Trophoblast cell (in vitro differentiated cells and primary cell): ENCODE data around the gene LRRC3C.

ENCODE experiments used
- DNase-seq, 2 donors: peaks; one replicate each; pipeline ENCODE4 v3.0.0-alpha.2; 2016
- H2AFZ ChIP-seq: 2 replicates; pipeline ENCODE4 v1.6.1; 2013; ENCODE audit warnings: low read length, moderate library complexity, mild to moderate bottlenecking; ENCODE audit not compliant: insufficient read depth, poor library complexity
- H2AK5ac ChIP-seq: 2 replicates; pipeline ENCODE4 v1.6.1; 2013; ENCODE audit warnings: mild to moderate bottlenecking, low read length
- H2BK120ac ChIP-seq: 2 replicates; pipeline ENCODE4 v1.6.1; 2013; ENCODE audit warnings: low read length, mild to moderate bottlenecking, moderate library complexity; ENCODE audit not compliant: insufficient read depth, poor library complexity
- H2BK12ac ChIP-seq: 2 replicates; pipeline ENCODE4 v1.6.1; 2013; ENCODE audit warnings: mild to moderate bottlenecking, low read length, moderate library complexity
- H2BK5ac ChIP-seq: 2 replicates; pipeline ENCODE4 v1.6.1; 2013; ENCODE audit warnings: low read length, low read depth, moderate library complexity, mild to moderate bottlenecking; ENCODE audit not compliant: poor library complexity
- H3K14ac ChIP-seq: 2 replicates; pipeline ENCODE4 v1.6.1; 2013; ENCODE audit warnings: mild to moderate bottlenecking, low read length
- H3K18ac ChIP-seq: 2 replicates; pipeline ENCODE4 v1.6.1; 2013; ENCODE audit warnings: mild to moderate bottlenecking, low read length
- H3K23ac ChIP-seq: 2 replicates; pipeline ENCODE4 v1.6.1; 2013; ENCODE audit warnings: low read length
- H3K27ac ChIP-seq: 2 replicates; pipeline ENCODE4 v1.5.1; 2013; ENCODE audit warnings: low read depth, mild to moderate bottlenecking, inconsistent platforms, low read length, moderate library complexity
- H3K27me3 ChIP-seq: 2 replicates; pipeline ENCODE4 v1.6.1; 2013; ENCODE audit warnings: inconsistent platforms, mild to moderate bottlenecking, low read length, moderate library complexity; ENCODE audit not compliant: insufficient read depth
- H3K36me3 ChIP-seq, 2 experiments: 1 replicate in 1 of 2; 2 replicates in 1 of 2; pipeline ENCODE4 v1.6.1; 2013; ENCODE audit warnings: low read length in 2 of 2, mild to moderate bottlenecking in 2 of 2, moderate library complexity in 1 of 2; ENCODE audit not compliant: insufficient read depth in 2 of 2, control insufficient read depth in 1 of 2
- H3K4ac ChIP-seq: 2 replicates; pipeline ENCODE4 v1.6.1; 2013; ENCODE audit warnings: low read depth, mild to moderate bottlenecking, low read length, moderate library complexity
- H3K4me1 ChIP-seq, 2 experiments: 1 replicate in 1 of 2; 2 replicates in 1 of 2; pipeline ENCODE4 v1.6.1; 2013; ENCODE audit warnings: low read length in 2 of 2, mild to moderate bottlenecking in 2 of 2, moderate library complexity in 1 of 2; ENCODE audit not compliant: insufficient read depth in 2 of 2, control insufficient read depth in 1 of 2
- H3K4me2 ChIP-seq: 2 replicates; pipeline ENCODE4 v1.6.1; 2013; ENCODE audit warnings: inconsistent platforms, mild to moderate bottlenecking, low read length, moderate library complexity
- H3K4me3 ChIP-seq: 2 replicates; pipeline ENCODE4 v1.5.1; 2013; ENCODE audit warnings: mild to moderate bottlenecking, low read depth, low read length, inconsistent platforms
- H3K79me1 ChIP-seq: one replicate; pipeline ENCODE4 v1.6.1; 2013; ENCODE audit warnings: low read length
- H3K79me2 ChIP-seq: 2 replicates; pipeline ENCODE4 v1.6.1; 2013; ENCODE audit warnings: low read length, mild to moderate bottlenecking; ENCODE audit not compliant: control insufficient read depth, insufficient read depth, poor library complexity
- H3K9ac ChIP-seq: 2 replicates; pipeline ENCODE4 v1.6.1; 2013; ENCODE audit warnings: mild to moderate bottlenecking, low read length
- H3K9me3 ChIP-seq: 2 replicates; pipeline ENCODE4 v1.6.1; 2013; ENCODE audit warnings: low read depth, mild to moderate bottlenecking, control low read depth, inconsistent platforms, low read length; ENCODE audit not compliant: insufficient read depth
- H4K12ac ChIP-seq: 2 replicates; pipeline ENCODE4 v1.6.1; 2013; ENCODE audit warnings: low read depth, mild to moderate bottlenecking, low read length, moderate library complexity
- H4K8ac ChIP-seq: 2 replicates; pipeline ENCODE4 v1.6.1; 2013; ENCODE audit warnings: low read depth, mild to moderate bottlenecking, low read length, moderate library complexity
- H4K91ac ChIP-seq: one replicate; pipeline ENCODE4 v1.6.1; 2013; ENCODE audit warnings: low read depth, mild to moderate bottlenecking, low read length, moderate library complexity
- WGBS: extraction: QIAGEN DNeasy Blood & Tissue Kit; methylation state at CpG from one replicate; pipeline ENCODE4 v1.1.7; 2013; ENCODE audit warnings: missing lambda C conversion rate; ENCODE audit not compliant: insufficient read length, insufficient coverage; ENCODE audit errors: extremely low coverage; 5-methylcytosine and 5-hydroxymethylcytosine counted together

The LRRC3C gene

GRCh38 chr17:39927929-39928857 lies 661 bp downstream of the LRRC3C start:
- Histone ChIP-seq H3K9me3 (peaks cover 2% of the 10 kb centered on the region), H3K23ac (no peak overlapping the region), H3K18ac (peak overlapping the region; percentile 47), H3K79me1 (peaks cover 8% of the 10 kb centered on the region), H2AFZ (peak overlapping the region; percentile 100), H3K27ac (no peak overlapping the region), H4K91ac (peak overlapping the region; percentile 67), H3K4me1 (peaks cover 25 to 26% of the 10 kb centered on the region in 2 experiments), H3K36me3 (peaks cover 8 to 9% of the 10 kb centered on the region in 2 experiments), H3K9ac (peak overlapping the region; percentile 26), H3K79me2 (peaks cover 7% of the 10 kb centered on the region), H3K4me3 (no peak overlapping the region), H2AK5ac (no peak overlapping the region), H2BK120ac (peak overlapping the region; percentile 20), H2BK12ac (no peak overlapping the region), H2BK5ac (no peak overlapping the region), H3K4ac (peak overlapping the region; percentile 27), H3K14ac (peak overlapping the region; percentile 65), H4K12ac (peak overlapping the region; percentile 86), H3K4me2 (peak overlapping the region; percentile 81), H4K8ac (peak overlapping the region; percentile 97), H3K27me3 (no peaks in the 10 kb centered on the region)
- DNase-seq: peak; percentile 27 to 38
- WGBS: no CpG with 5 or more reads among the region's 17 CpGs

DNA sequence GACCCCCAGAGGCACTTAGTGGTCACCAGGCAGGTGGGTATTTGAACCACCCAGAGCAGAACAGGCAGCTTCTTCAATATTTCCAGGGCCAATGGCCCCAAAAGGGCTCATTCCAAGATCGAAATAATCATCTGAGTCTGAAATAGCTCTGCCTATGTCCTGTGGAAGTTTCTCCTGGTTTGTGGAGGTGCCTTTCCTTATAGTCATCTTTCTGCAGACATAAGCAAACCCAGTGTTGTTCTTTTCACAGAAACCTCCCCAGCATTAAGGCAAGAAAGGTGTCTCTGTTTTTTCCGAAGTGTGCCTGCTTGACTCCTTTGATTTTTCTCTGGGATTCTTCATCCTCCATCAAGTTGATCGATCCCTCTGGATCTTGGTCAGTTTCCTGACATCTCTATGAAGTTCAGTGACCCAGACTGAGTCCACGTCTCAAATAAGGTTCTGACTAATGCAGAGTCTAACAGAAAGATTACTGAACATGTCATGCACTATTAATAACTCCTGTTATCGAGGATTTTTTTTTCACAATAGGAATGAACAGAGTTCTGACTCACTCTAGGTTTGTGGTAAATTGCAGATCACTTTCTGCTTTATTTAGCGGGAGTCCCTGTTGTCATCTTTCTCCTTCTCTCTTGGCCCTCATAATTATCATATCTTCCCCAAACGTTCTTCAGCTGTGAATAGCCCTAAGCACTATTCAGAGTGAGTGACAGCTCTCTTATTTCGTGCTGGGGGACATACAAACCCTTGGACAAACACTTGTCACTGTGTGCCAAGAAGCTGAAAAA lies 1.5 kb downstream of the LRRC3C start:
- Histone ChIP-seq H3K4me2 (no peak overlapping the region), H3K79me1 (peaks cover 8% of the 10 kb centered on the region), H4K8ac (no peak overlapping the region), H3K4ac (no peak overlapping the region), H4K91ac (no peak overlapping the region), H2BK120ac (no peak overlapping the region), H2BK12ac (no peak overlapping the region), H3K4me1 (peaks cover 21 to 23% of the 10 kb centered on the region in 2 experiments), H4K12ac (no peak overlapping the region), H2BK5ac (no peak overlapping the region), H3K23ac (no peak overlapping the region), H3K9me3 (peaks cover 2% of the 10 kb centered on the region), H2AFZ (no peak overlapping the region), H3K36me3 (peaks cover 0 to under 1% of the 10 kb centered on the region in 2 experiments), H3K14ac (no peak overlapping the region), H3K18ac (no peak overlapping the region), H3K27ac (no peak overlapping the region), H3K27me3 (no peaks in the 10 kb centered on the region), H3K4me3 (no peak overlapping the region), H2AK5ac (no peak overlapping the region), H3K9ac (no peak overlapping the region), H3K79me2 (peaks cover 7% of the 10 kb centered on the region)
- no CpG with 5 or more reads among the region's 8 CpGs for WGBS
- DNase-seq: peak in 1 of 2 donors; percentile 77

DNA sequence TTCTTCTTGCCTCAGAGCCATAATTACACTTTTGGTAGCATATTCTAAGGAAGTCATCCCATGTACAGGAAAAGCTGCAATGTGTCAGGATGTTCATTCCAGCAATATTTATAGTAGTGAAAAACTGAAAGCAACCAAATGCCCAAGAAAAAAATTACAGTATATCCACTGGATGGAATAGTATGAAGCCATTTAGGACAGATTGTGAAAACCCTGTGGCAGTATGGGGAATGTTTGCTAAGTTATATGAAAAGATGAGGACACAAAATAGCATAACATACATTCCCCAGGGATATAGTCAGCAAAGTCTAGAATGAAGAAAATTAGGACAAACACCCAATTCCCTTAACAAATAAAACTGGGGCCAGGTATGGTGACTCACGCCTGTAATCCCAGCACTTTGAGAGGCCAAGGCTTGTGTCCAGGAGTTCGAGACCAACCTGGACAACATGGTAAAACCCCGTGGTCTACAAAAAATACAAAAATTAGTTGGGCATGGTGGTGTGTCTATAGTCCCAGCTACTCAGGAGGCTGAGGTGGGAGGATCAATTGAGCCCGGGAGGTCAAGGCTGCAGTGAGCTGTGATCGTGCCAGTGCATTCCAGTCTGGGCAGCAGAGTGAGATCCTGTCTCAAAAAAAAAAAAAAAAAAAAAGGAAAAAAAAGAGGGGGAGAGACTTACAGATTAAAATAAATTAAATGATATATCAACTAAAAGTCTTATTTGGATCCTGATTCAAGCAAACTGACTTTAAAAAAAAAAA lies 2.3 kb downstream of the LRRC3C start:
- Histone ChIP-seq H3K4me1 (peaks cover 15% of the 10 kb centered on the region in 2 experiments), H3K4me3 (no peak overlapping the region), H3K18ac (no peak overlapping the region), H2AFZ (no peak overlapping the region), H2AK5ac (no peak overlapping the region), H2BK12ac (no peak overlapping the region), H2BK120ac (no peak overlapping the region), H4K8ac (no peak overlapping the region), H3K4ac (no peak overlapping the region), H3K27ac (no peak overlapping the region), H3K27me3 (no peaks in the 10 kb centered on the region), H3K79me2 (peaks cover 7% of the 10 kb centered on the region), H3K14ac (no peak overlapping the region), H3K23ac (no peak overlapping the region), H3K9me3 (peaks cover 2% of the 10 kb centered on the region), H3K4me2 (no peak overlapping the region), H4K91ac (no peak overlapping the region), H3K9ac (no peak overlapping the region), H3K36me3 (no peaks in the 10 kb centered on the region), H3K79me1 (peaks cover 8% of the 10 kb centered on the region), H2BK5ac (no peak overlapping the region), H4K12ac (no peak overlapping the region)
- DNase-seq: peak; percentile 61 to 93
- no CpG with 5 or more reads among the region's 5 CpGs for WGBS

- no peaks in the 10 kb centered on the region for H3K79me1 ChIP-seq
- H3K27ac ChIP-seq: no peak overlapping the region
- no peak overlapping the region for H3K4me3 ChIP-seq
- no peak overlapping the region for H2AK5ac ChIP-seq
- no peaks in the 10 kb centered on the region for H3K9me3 ChIP-seq
- H3K27me3 ChIP-seq: no peaks in the 10 kb centered on the region
- H3K14ac ChIP-seq: no peak overlapping the region
- no peaks in the 10 kb centered on the region for H3K4me1 ChIP-seq
- no peak overlapping the region for H4K12ac ChIP-seq
- H3K79me2 ChIP-seq: no peaks in the 10 kb centered on the region
- DNase-seq: no peak
- no peak overlapping the region for H2BK12ac ChIP-seq
- H3K9ac ChIP-seq: no peak overlapping the region
- H3K36me3 ChIP-seq: no peaks in the 10 kb centered on the region
- no peak overlapping the region for H2BK120ac ChIP-seq
- no peak overlapping the region for H3K18ac ChIP-seq
- no peak overlapping the region for H4K8ac ChIP-seq
- H2AFZ ChIP-seq: no peak overlapping the region
- H3K23ac ChIP-seq: no peak overlapping the region
- no peak overlapping the region for H3K4me2 ChIP-seq
- no peak overlapping the region for H2BK5ac ChIP-seq
- H4K91ac ChIP-seq: no peak overlapping the region
- no peak overlapping the region for H3K4ac ChIP-seq
- WGBS: no CpG with 5 or more reads among the region's 5 CpGs
These were observed 6.4 kb downstream of the LRRC3C start for GRCh38 chr17:39933912-39934311.
